ENCODE data around the gene CTDP1. TPM values are rescaled to one million over a fixed set of nuclear protein-coding genes. Genes with fewer than 3 reads are reported as not detected.

CTDP1 gene
- total RNA-seq, 1 experiment from 2014 or later: 6.2 TPM

GRCh38 chr18:79643054-79643984 is 36.3 kb upstream of the CTDP1 start:
- DNase-seq (ENCODE audit: low read depth): no peak

- peak; percentile 16 for DNase-seq (ENCODE audit: low read depth)
These were observed 35.5 kb upstream of the CTDP1 start for GRCh38 chr18:79644006-79644665.

GRCh38 chr18:79644666-79645057 is 34.9 kb upstream of the CTDP1 start:
- no peak for DNase-seq (ENCODE audit: low read depth)

GRCh38 chr18:79645291-79645983 is 34.2 kb upstream of the CTDP1 start:
- DNase-seq (ENCODE audit: low read depth): no peak

GRCh38 chr18:79647307-79647706 is 32.3 kb upstream of the CTDP1 start:
- DNase-seq (ENCODE audit: low read depth): no peak

GRCh38 chr18:79650959-79651358 is 28.6 kb upstream of the CTDP1 start:
- no peak for DNase-seq (ENCODE audit: low read depth)

- DNase-seq (ENCODE audit: low read depth): no peak
These were observed 22.1 kb upstream of the CTDP1 start for GRCh38 chr18:79657342-79657996.

- DNase-seq (ENCODE audit: low read depth): no peak
These were observed 21.2 kb upstream of the CTDP1 start for GRCh38 chr18:79658366-79658765.

- DNase-seq (ENCODE audit: low read depth): no peak
These were observed 19.9 kb upstream of the CTDP1 start for GRCh38 chr18:79659733-79660132.

GRCh38 chr18:79662034-79662433 is 17.6 kb upstream of the CTDP1 start:
- DNase-seq (ENCODE audit: low read depth): no peak

GRCh38 chr18:79662439-79662838 is 17.2 kb upstream of the CTDP1 start:
- no peak for DNase-seq (ENCODE audit: low read depth)

GRCh38 chr18:79664525-79665125 is 15.0 kb upstream of the CTDP1 start:
- peak; percentile 36 for DNase-seq (ENCODE audit: low read depth)

GRCh38 chr18:79668203-79668602 is 11.4 kb upstream of the CTDP1 start:
- DNase-seq (ENCODE audit: low read depth): no peak

- no peak for DNase-seq (ENCODE audit: low read depth)
These were observed 6.9 kb upstream of the CTDP1 start for GRCh38 chr18:79672490-79673276.

- DNase-seq (ENCODE audit: low read depth): no peak
These were observed 2.4 kb upstream of the CTDP1 start for GRCh38 chr18:79677221-79677620.

GRCh38 chr18:79677840-79678239 is 1.8 kb upstream of the CTDP1 start:
- DNase-seq (ENCODE audit: low read depth): no peak

GRCh38 chr18:79678665-79679551 is 695 bp upstream of the CTDP1 start:
- DNase-seq (ENCODE audit: low read depth): peak; percentile 97

GRCh38 chr18:79680100-79680879 is 687 bp downstream of the CTDP1 start:
- peak; percentile 48 for DNase-seq (ENCODE audit: low read depth)

GRCh38 chr18:79680891-79681339 is 1.3 kb downstream of the CTDP1 start:
- DNase-seq (ENCODE audit: low read depth): no peak
